Measurements from ENCODE around the gene APBB1IP.
"Not testable (repeated sequence)": the region's sequence is repeated elsewhere in the genome, so short reads cannot be mapped to it uniquely, and the experiment has no call there.

The APBB1IP gene, protein sequence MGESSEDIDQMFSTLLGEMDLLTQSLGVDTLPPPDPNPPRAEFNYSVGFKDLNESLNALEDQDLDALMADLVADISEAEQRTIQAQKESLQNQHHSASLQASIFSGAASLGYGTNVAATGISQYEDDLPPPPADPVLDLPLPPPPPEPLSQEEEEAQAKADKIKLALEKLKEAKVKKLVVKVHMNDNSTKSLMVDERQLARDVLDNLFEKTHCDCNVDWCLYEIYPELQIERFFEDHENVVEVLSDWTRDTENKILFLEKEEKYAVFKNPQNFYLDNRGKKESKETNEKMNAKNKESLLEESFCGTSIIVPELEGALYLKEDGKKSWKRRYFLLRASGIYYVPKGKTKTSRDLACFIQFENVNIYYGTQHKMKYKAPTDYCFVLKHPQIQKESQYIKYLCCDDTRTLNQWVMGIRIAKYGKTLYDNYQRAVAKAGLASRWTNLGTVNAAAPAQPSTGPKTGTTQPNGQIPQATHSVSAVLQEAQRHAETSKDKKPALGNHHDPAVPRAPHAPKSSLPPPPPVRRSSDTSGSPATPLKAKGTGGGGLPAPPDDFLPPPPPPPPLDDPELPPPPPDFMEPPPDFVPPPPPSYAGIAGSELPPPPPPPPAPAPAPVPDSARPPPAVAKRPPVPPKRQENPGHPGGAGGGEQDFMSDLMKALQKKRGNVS

DNA sequence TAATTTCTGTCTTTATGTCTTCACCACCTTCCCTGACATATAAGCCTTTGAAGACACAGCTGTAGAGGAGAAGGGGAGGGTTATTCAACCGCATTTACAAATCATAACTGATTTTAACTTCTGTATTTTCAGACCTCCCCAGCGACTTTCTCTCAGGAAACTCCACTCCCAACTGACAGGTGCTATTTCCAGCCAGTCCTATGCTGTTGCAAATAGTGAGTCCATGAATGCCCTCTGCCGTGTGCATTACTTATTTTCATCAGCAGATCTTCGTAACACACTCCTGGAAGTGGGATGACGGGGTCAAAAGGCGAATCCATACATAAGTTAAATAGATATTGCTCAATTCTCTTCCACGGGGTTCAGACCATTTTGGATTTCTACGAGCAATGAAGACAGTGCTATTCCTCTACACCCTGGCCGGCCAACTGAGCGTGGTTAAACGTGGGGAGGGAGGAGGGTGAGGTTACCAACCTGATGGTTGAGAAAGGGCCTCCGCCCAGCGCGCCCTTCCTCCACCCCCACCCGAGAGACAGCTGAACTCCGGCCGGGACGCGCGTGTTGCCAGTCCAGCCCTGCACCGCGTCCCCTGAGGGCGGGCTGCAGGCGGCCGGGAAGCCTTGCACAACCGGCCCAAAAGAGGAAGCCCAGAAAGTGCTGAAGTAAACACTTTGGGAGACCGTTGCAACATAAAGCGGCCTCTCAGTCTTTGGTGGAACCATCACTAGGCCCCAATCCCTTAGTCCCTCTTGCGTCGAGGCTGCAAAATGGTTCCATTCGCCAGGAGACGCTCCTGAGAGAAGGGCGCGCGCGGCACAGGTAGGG, at the start of gene APBB1IP:
APBB1IP (plus strand) TSS at position 705 of the 825 bp plus-strand sequence. CDS start 53,986 bp downstream, outside the sequence.
- no peak for FAIRE-seq

DNA sequence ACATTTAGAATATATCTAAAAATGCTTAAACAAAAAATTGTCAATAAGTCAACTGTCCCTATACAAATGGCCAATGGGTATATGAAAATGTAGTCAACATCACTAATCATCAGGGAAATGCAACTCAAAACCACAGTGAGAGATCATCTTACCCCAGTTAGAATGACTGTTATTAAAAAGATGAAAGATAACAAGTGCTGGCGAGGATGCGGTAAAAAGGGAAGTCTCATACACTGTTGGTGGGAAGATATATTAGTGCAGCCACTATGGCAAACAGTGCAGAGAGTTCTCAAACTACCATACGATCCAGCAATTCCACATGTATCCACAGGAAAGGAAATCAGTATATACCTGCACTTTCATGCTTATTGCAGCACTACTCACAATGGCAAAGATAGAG, 48.6 kb upstream of the APBB1IP start:
- FAIRE-seq, result no peak

DNA sequence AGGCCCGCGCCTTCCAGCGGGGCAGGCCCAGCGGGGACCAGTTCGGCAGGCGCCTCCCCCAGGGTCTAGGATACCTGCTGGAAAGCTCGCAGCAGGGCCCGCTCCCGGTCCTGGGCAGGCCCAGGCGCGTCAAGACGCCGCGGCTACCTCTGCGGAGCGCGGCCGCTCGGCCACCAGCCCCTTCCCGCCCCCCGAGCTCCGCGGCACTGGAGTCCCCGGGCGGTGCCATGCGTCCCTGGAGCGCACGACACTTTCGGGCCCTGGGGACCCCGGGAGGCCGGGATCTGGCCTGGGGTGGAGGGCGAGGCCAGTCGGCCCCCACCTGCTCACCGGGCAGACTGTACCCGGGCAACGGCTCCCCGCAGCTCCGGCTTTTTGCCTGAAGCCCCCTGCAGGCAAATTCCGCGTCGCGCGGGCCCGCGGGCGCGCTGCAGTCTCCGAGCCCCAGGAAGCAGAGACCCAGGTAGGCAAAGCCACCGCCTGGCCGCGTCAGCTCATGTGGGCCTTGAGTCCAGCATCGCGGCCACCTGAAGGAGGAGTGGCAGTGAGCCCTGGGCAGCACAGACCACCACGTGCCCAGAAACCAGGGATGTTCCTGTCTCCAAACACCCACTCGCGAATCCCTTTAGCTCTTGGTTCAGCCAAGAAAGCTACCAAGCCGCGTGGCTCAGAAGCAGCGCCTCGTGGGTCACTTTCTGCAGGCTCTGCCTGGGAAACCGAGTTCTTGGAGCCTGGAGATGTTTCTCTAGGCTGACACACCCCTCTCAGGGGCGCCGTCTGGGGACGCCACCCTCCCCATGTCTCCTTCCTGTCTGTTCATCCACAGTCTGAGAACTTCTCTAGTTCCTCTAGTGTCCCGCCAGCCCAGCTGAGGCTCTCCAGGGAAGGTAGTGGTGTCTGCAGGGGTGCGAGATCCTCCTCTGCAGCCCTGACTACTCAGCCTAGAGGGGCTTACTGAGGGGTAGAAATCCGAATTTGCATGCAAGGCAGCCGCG, 46.1 kb upstream of the APBB1IP start:
- FAIRE-seq, result no peak

DNA sequence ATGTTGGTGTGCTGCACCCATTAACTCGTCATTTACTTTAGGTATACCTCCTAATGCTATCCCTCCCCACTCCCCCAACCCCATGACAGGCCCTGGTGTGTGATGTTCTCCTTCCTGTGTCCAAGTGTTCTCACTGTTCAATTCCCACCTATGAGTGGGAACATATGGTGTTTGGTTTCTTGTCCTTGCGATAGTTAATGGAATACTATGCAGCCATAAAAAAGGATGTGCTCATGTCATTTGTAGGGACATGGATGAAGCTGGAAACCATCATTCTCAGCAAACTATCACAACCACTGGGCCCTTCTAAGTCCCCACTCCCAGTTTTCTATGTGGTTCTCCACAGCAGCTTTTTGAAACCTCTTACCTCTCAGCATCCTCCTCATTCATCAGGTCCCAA, 39.8 kb upstream of the APBB1IP start:
- FAIRE-seq, result not testable (repeated sequence)

DNA sequence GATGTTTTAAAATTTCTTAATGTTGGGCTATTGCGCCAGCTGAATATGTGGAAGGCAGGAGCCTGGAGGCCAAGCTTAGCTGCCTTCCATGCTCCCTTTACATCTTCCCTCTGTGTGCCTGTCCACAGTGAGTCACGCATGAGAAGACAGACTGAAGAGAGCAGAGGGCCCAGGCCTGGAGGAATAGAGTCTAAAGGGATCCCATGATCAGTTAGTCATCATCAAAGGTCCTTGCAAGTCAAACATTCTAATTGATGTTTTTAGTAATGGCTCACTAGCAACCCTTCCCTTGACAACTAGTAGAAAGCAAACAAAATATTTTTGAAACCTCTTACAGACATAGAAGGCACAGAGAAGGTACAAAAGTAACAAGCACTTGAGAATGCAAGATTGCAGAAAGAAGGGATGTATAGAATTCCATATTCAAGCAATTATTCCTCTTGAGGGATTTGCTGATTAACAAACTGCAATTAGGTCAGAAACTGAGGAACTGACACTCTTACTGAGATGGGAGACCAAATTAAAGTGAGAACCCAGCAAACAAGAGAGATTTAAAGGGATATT, 30.7 kb upstream of the APBB1IP start:
- FAIRE-seq, result no peak

DNA sequence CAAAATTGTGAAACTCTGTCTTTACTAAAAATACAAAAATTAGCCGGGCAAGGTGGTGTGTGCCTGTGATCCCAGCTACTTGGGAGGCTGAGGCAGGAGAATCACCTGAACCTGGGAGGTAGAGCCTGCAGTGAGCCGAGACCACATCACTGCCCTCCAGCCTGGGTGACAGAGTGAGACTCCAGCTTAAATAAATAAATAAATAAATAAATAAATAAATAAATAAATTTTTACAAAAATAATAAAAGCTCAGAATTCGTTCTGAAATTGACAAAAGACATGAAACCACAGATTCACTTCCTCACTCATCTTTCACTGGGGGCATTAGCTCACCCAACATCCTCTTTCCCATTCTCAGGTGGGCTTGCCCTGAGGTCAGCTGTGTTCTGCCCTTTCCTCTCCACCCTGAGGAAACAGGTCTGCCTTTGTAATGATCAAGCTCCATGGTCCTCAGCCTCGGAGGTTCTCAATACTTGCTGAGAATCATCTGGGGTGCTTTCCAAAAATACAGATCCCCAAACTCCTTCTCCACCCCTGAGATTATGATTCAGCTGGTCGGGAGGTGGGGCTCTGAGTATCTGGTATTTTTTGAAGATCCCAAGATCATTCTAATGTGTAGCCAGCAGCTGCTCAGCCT, 29.2 kb upstream of the APBB1IP start:
- FAIRE-seq, result no peak

DNA sequence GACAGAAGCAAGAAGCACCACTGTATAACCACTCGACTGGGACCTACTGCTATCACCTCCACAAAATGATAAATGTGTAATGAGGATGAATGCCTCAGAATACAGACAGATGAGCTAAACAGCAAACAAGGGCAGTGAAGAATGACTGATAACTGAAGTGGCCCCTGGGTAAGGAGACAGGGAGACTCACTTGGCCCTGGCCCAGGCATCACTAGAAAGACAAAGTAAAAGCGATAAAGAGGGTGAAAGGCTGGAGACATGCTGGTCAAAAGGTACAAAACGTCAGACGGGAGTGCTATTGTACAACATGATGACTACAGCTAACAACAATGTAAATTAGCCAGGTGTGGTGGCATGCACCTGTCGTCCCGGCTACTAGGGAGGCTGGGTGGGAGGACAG, 27.8 kb upstream of the APBB1IP start:
- no peak for FAIRE-seq

DNA sequence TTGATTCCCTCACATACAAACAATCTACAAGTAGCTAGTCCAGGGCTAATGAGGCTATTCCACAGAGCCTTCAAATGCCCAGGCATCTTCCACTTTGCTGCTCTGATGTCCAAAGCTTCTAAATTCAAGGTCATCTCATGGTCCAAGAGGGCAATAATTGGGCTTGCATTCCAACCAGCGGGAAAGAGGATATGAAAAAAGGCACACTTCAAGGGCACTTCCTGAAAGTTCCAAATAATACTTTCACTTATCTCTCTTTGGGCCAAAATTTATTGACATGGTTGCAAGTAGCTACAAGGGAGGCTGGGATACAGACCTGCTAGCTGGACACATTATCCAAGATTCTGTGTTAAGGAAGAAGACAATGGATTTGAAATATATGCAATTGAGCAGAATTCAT, 25.2 kb upstream of the APBB1IP start:
- no peak for FAIRE-seq

DNA sequence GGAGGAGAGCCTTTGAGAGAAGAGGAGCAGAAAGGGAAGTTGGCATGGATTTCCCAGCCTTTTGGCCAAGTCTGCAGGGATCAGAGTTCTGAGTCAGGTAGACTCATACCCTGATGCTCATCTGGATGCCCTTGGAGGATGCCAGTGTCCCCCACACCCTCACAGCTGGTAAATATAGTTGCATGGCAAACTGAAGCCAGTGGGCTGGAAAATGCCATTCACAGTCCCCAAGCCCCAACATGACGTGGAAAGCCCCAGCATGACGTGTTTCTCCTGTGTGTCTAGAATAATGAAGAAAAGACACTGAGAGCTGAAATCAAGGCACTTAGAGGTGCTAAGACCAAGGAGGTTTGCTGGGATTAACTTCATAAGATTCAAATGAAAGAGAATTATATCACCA, 24.8 kb upstream of the APBB1IP start:
- FAIRE-seq, result no peak

DNA sequence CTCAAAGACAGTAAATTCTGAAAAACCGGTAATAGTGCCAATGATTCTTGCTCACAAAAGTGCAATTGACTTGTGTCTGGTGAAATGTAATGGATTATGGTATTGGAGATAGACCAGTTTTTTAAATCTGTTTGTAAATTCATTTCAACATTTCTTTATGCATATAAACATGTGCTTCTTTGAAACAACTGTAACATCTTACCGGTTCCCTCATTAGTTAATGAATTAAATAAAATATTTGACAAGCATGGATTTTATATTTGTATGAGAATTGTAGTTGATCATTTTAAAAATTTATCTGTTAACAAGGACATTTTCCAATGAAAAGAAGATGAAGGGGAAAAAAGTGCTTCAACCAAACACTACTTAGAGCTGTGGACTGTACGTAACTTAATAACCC, 21.0 kb upstream of the APBB1IP start:
- no peak for FAIRE-seq

DNA sequence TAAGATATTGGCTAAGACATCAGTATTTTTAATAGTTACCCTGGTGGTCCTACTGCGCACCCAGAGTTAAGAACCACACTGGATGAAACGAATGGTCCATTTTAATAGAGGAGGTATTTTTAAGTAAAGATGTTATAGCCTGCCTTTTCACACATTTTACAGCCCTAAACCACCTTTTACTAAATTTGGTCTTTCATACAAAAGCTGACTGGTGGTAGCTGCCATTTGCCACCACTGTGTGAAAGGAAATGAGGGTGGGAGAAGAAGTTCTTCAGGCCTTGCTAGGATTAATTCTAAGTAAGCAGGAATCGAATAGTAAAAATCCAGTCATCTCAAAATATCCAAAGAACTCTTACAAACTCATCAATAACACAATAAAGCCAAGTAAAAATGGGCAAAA, 15.2 kb upstream of the APBB1IP start:
- no peak for FAIRE-seq

DNA sequence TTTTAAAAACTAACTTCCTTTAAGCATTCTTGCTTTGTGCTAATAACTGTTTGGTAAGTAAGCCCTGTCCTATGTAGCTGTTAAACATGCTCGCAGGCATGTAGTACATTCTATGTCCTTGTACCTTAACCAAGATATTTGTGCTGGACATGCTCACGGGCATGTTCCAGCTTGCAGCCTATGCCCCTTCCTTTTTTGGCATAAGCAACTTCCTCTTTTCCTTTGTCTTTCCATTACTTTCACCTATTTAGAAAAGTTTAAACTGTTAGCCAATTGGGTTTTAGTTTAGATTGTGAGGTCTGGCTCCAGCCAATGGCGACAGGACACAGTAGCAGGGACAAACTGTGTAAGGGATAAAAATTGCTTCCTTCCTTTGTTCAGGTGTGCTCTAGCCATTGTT, 14.4 kb upstream of the APBB1IP start:
- FAIRE-seq, result no peak

DNA sequence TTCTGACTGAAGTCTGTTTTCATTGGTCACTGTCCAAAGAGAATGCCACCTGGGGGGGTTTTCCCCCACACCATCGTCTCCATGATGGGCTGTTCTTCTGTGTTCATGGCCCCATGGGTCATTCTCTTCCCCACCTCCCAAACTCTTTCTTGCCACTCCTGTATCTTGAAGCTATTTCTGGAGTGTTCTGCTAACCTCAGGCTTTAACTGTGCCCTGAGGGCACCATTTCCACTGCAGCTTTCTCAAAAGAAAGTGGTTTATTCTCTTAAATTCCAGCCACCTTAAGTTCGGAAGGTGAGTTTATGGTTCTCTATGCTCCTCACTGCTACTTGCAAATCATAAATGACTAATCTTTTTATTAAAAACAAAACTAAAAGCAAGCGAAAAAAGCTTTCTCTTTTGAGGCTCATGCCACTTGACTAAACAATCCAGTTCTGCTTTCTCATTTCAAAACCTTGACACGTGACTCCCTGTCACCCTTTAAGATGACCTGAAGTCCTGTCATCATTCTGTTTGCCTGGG, 7.4 kb upstream of the APBB1IP start:
- no peak for FAIRE-seq

DNA sequence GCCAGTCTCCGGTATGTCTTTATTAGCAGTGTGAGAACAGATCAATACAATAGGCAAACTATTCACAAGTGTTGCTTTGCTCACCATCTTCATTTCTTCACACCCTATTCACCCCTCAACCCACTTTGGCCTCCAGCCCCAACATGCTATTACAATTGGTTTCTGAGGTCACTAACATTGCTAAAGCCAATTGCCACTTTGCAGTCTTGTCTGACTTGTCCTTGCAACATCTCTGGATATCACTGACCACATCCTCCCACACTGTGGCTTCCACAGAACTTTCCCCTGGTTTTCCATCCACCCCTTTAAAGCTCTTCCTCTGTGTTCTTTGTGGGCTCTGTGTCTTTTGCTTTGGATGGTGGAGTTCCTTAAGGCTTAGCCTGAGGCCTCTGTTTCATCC, 5.2 kb upstream of the APBB1IP start:
- FAIRE-seq, result no peak

DNA sequence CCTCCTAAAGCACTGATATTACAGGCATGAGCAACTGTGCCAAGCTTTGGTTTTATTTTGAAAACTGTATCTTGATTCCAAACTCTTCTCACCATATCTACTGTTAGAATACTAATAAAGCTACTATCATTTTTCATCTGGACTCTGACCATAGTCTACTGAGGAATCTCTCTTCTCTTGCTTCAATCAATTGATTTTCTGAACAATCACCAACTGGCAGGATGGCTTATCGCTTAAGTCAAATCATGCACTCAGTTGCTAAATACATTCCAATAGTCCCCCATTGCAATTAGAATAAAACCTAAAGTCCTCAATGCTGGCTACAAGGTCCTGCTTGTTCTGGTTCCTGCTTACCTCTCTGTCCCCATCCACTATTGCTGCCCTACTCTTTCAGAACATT, 2.3 kb upstream of the APBB1IP start:
- FAIRE-seq, result no peak

DNA sequence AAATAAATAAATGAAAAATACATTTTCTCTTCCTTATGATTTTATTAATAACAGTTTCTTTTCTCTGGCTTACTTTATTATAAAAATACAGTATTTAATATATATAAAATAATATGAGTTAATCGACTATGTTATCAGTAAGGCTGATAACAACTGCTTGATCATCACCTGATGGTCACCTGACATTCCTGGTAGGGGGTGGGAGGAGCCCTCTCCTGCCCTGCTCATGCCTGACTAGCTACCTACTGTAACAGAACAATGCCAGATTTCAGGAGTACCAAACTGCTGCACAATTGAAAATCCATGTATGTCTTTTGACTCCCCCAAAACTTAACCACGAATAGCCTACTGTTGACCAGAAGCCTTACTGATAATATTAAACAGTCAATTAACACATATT, 1.3 kb upstream of the APBB1IP start:
- FAIRE-seq, result no peak

DNA sequence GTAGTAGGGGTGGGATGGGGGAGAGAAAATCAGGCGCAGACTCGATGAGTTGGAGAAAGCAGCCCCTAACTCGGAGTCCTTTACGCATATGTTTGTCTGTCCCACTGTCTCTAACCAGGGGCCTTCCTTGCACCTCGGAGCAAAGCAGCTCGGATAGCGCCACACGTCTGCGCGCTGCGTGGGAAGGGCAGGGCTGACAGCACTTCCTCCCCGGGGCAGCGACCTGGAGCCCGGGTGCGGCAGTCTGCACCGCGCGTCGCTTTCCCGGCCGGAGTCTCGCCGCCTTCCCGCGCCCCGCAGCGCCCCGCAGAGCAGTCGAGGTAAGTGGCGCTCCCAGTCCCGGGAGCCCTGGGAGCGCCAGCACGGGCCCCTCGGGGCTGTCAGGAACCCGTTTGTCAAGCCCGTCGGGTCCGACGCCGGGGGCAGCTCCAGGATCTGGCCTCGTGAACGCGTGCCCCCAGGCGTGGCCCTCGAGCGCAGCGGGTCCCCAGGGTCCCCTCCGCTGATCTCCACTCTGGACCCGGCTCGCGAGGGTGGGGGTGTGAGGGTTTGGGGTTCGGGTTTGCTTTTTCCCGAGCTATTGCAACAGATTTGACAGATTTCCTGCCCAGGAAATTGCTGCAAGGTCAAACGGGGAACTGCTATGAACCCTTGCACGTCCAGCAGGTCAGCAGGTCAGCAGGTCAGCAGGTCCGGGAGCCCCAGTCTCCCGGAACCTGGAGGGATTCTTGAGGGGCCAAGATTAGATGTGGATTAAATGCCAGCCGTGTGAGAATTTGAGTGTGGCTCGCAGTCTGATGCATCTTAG, 597 bp downstream of the APBB1IP start:
- FAIRE-seq, result no peak

DNA sequence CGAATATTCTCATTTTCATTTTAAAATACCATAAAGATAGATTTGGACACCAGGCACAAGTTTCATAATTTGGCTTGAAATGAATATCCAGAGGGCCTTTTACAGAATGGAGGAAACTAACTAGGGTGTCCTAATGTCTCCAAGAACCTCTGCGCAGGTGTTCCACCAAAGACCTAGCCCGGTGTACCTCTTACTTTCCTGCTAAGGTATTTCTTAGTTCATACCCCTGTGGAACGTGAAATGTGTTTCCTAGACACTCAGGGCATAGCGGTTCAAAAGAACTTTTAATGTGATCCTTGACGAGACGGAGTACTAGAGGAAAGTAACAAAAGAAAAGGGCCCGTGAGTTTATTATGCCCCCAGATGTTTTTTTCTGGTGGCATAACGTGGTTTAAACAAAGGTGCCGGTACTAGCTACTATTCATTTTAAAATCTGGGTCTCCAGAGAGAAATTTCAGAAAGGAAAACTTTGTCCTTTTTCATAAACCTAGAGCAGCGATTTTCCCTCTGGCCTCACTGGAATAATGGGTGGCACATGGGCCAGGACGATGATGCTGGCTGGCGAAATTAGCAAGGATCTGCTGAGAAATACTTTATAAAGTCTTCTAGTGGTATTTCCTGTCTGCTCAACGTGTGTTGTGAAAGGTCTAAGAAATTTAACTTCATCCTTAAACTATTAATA, 1.4 kb downstream of the APBB1IP start:
- FAIRE-seq, result no peak

DNA sequence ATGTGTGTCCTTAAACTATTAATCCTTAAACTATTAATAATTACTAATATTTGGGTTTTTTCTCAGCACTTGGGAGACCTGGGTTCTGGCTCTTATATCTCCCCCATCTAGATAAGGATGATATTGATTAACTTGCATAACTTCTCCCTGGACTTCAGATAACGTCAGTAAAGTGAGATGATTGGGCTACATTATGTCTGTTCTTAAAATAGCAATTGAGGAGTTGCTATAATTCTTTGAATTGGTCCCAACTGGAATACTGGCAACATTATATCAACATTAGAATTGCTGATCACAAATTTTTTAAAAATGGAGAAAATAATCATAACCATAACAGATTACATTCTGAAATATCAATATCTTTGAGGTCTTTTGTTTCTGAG, 1.9 kb downstream of the APBB1IP start:
- FAIRE-seq, result no peak

Measured in G401.6 (cell line).